ENCODE data around the gene ITGB1.

DNA sequence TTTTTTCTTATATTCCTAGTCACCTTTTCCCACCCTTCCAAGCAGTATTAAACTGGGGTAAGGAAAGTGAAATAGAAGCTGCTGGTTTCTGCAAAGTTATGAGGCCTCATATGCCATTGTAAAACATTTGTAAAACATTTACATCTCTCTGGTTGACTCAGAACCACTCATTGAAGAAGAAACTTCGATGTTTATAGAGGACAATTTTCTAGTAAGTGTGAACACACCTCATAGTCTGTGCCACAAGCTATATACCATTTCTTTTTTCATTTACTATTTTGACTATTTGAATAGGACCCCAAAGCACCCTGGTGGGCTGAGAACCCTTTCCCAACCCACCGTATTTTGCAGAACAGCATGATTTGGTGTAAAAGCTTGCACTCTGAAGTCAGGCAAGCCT is 12.9 kb upstream of the ITGB1 start:
- TF ChIP-seq, protein P1, sequence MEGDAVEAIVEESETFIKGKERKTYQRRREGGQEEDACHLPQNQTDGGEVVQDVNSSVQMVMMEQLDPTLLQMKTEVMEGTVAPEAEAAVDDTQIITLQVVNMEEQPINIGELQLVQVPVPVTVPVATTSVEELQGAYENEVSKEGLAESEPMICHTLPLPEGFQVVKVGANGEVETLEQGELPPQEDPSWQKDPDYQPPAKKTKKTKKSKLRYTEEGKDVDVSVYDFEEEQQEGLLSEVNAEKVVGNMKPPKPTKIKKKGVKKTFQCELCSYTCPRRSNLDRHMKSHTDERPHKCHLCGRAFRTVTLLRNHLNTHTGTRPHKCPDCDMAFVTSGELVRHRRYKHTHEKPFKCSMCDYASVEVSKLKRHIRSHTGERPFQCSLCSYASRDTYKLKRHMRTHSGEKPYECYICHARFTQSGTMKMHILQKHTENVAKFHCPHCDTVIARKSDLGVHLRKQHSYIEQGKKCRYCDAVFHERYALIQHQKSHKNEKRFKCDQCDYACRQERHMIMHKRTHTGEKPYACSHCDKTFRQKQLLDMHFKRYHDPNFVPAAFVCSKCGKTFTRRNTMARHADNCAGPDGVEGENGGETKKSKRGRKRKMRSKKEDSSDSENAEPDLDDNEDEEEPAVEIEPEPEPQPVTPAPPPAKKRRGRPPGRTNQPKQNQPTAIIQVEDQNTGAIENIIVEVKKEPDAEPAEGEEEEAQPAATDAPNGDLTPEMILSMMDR (conservative IDR thresholded peaks at IDR 0.05; ENCODE audit: low read depth, low read length): no peak
- TF ChIP-seq EZH2 (IDR thresholded peaks at IDR 0.05; ENCODE audit: borderline replicate concordance, low read depth, low read length, poor library complexity, severe bottlenecking): no peak

Data from A673 (cell line).